HG02885 (cell line): Measurements from ENCODE around the gene AGPAT3.

Experiments
- ATAC-seq: cut with Tn5 transposase; IDR thresholded peaks from one replicate; pipeline ENCODE4 v1.9.1; 2021; ENCODE audit warnings: mild to moderate bottlenecking; ENCODE audit not compliant: unreplicated experiment, poor library complexity

AGPAT3 gene

DNA sequence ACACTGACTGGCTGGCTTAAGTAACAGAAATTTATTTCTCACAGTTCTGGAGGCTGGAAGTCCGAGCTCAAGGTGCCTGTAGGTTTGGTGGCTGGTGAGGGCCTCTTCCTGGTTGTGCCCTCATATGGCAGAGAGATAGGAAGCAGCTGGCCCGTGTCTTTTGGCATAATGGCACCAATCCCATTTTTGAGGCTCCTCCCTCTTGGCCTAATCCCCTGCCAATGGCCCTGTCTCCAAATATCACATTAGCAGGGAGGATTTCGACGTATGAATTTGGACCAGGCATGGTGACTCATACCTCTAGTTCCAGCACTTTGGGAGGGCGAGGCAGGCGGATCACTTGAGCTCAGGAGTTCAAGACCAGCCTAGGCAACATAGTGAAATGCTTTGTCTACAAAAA is 37.4 kb downstream of the AGPAT3 start:
- ATAC-seq, result no peak

DNA sequence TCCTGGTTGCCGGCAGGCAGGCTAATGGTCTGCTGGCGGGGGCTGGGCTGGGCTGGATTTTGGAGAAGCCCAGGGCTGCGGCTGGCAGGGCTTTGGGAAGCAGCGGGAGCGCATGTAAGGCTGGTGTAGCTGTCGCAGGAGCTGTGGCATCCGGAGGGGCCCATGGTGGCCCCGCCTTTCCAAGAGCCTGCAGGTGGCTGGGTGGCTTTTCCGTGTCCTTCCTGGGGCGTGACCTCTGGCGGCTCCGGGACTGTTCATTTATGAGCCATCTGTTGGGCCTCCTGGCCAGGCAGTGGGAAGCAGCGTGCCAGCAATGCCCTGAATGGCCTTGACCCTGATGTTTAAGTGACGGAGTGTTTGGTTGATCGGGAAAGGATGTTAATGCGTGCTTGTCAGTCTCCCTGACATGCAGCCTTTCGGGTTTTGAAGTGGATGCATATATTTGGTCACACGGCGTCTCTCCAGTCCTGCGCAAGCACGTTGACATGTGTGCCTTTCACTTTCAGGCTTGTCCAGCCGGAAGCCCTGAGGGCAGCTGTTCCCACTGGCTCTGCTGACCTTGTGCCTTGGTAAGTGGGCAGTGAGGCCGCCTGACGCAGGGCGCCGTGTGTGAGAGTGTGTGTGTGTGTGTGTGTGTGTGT is 38.5 kb downstream of the AGPAT3 start:
- no peak for ATAC-seq

- ATAC-seq, result no peak
Observed at GRCh38 chr21:43904331-43904781, 39.3 kb downstream of the AGPAT3 start.

- no peak for ATAC-seq
Observed at GRCh38 chr21:43905726-43906455, 40.9 kb downstream of the AGPAT3 start.

- no peak for ATAC-seq
Observed at GRCh38 chr21:43906585-43907370, 41.8 kb downstream of the AGPAT3 start.

DNA sequence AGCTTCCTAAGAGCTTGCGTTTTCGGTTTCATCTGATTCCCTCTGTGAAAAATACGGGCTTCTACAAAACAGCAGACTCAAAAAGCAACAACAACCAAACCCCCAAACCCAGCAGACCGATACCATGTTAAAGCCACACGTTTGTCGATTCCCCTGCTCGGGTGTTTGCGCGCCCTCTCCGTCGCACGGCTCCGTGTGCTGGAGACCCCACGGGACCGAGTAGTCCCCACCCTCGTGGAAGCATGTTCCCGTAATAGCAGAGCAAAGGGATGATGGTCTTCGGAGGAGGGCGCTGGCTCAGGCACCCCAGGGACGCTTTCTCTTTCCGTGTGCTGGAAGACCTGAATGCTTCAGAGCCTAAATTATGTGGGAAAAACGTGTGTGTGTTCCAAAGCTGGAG is 42.7 kb downstream of the AGPAT3 start:
- no peak for ATAC-seq

DNA sequence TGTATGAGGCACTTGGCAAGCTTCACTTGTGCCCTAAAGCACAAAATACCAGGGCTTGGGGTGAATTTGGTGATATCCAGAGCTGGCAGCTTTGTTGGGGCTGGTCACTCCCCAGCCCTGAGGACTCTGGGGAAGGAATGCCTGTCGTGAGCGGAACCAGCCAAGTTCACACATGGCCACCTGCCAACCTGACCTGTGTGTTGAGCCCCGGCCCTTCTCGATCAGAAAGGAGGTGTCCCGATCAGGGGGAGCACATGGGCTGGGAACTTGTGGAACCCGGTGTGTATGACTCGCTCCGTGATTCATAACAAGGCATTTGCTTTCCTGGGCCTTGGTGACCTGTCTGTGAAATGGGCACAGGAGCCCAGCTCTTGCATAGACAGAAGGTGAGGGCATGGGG is 43.1 kb downstream of the AGPAT3 start:
- ATAC-seq, result no peak

GRCh38 chr21:43909741-43910400 is 44.8 kb downstream of the AGPAT3 start:
- ATAC-seq, result no peak

- no peak for ATAC-seq
Observed at GRCh38 chr21:43910460-43910859, 45.4 kb downstream of the AGPAT3 start.

DNA sequence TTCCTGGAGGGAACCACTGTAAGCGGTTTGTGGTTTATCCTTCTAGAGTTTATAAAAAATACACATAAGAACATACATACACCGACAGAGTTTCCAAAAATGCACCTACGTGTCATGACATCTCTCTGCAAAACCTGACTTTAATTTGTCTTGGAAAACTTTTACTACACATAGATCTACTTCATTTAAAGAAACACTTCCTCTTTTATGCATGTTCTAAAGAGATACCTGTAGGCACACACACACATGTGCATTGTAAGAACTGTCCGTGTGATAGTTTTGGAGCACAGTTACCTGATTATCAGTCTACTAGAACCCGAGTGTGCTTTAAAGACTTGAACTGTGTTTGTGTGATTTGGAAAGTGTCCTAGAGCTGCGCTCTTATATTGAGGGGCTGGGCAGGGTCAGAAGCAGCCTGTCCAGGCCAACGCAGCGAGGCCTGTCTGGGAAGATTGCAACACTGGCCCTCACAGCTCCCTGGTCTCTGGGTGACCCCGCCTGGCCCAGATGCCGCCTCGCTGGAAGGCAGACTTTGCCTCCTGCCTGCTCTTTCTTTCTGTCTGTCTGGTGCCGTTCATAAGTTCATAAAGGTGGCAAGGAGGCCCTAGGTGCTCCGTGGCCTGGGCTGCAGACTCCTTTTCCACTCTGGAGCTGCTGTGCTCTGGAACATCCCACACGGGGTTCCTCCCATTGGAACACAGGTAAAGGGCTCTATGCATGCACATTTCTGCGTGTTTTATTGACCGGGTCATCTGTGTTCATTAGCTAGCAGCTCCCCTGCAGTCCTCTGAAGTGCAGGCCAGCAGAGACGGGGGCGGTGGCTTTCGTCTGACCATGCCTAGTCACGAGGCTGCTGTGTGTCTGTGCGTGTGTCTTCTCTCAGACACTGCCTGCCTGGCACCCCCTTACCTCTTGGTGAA is 46.3 kb downstream of the AGPAT3 start:
- ATAC-seq, result no peak

DNA sequence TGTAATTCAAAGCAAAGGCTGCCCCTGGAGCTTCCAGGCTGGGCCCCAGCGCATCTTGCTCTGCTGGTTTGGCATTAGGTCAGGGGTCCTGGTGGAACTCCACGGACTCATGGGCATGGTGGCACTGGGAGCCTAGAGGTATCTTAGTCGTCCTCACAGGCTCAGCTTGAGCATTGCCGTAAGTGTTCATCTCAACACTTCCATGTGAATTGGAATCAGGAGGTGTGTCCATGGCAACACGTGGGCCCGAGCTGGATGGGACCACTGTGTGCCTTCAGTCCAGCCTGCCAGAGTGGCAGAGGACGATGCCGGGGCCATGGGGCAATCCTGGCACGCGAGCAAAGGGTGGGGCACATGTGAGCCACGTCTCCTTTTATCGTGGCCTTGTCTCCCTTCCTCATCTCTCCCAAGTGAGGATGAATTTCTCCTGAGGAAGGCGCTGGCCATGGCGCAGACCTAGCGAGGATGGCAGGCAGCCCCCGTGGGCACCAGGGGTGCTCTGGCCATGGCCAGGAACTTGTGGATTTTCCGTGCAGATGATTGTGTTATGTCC is 47.0 kb downstream of the AGPAT3 start:
- ATAC-seq, result no peak

- ATAC-seq, result no peak
Observed at GRCh38 chr21:43912500-43912899, 47.5 kb downstream of the AGPAT3 start.

- ATAC-seq, result no peak
Observed at GRCh38 chr21:43912910-43913309, 47.9 kb downstream of the AGPAT3 start.

DNA sequence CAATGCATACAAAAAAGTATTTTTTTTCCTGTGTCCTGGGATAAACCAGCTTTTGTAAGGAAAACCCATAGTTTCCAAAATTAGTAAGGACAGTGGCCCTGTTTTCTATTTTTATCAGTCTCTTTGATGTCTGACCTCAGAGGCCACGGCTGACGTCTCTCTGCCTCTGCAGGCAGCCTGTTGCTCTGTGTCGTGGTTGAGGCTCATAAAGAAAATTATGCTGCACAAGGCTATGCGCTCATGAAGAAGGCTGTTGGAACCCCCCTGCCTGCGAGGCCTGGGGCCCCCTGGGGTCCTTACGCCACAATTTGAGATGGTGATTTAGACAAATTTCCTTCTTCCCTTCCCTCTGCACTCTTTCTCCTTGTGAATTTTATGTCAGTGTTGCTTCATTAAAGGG is 48.9 kb downstream of the AGPAT3 start:
- no peak for ATAC-seq

- no peak for ATAC-seq
Observed at GRCh38 chr21:43916076-43916475, 51.1 kb downstream of the AGPAT3 start.

DNA sequence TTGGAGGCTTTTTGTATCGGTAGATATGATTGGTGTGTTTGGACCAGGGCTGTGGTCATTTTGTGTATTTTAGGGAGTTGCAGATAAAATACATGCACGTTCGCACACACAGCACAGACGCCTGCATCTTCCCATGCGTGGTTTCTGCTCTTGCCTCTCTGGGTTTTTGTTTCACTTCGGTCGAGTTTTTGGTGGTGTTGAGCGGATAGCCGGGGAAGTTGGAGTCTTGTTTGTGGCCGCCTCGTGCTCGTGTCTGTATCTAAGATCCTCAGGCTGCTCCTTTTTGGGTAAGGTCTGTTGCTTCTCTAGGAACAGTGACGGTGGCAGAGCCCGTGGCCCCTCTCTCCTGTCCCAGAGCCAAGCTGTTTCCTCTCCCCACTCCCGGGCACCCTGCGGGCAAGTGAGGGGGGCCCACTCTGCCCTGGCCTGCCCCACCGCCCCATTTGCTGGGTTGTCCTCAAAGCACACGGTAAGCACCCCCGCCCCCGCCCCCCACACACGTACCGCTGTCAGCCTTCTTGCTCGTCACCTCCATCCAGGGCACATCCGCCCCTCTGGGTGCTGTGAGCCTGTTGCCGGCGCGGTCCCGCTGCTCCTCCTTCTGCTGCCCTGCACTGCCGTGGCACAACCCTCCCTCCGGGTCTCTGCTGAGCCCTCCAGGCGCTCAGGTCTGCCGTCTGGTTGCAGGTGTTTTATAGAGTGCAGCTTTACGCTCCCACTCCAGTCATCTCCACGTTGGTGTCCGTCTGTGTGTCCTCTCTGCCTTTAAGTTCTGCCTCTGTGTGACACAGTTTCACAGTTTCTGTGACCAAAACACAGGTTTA is 51.9 kb downstream of the AGPAT3 start:
- peak; percentile 49 for ATAC-seq

GRCh38 chr21:43917515-43918384 is 52.7 kb downstream of the AGPAT3 start:
- ATAC-seq, result no peak
